HFF-Myc (cell line): Measurements from ENCODE around the gene SP6.
A peak's percentile ranks its signal among the peaks of the same experiment; 100 is the strongest.

Source experiments
- DNase-seq: peaks from one replicate; pipeline ENCODE4 v3.0.0-alpha.2; 2011; ENCODE audit warnings: low read depth; ENCODE audit errors: extremely low read depth
- H3K4me3 ChIP-seq: replicated peaks from 2 replicates; pipeline ENCODE4 v1.5.1; 2011; ENCODE audit warnings: low read depth, mild to moderate bottlenecking, control low read depth, low read length
- TF ChIP-seq, protein P1 (sequence below): IDR thresholded peaks from 2 replicates; pipeline ENCODE4 v1.5.1; 2012; ENCODE audit warnings: mild to moderate bottlenecking, low read depth, low read length, control low read depth; ENCODE audit errors: missing control alignments

SP6 gene

DNA sequence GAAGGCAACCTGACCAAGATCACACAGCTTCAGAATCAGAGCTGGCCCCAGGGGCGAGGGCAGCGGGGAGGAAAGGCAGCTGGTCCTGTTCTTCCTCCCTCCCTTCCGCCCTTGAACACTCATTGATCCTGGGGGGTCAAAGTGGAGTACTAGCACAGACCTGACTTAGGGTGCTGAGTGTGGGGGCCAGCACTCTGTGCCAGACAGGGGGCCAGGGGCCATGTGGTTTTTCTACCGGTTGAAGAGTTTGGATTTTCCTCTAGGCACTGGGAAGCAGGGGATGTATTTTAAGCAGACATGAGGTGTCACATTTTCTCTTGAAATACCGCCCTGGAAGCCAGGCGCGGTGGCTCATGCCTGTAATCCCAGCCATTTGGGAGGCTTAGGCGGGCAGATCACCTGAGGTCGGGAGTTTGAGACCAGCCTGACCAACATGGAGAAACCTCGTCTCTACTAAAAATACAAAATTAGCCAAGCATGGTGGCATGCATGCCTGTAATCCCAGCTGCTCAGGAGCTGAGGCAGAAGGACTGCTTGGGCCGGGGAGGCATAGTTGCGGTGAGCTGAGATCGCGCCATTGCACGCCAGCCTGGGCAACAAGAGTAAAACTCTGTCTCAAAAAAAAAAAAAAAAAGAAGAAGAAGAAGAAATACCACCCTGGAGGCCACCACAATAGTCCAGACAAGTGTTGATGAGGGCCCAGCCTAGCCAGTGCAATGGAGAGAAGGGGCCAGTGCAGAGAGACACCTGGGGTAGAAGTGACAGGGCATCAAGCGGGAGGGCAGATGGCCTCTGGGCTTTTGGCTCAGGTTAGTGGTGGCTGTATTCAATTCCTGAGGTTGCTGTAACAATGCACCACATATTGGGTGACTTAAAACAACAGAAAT, 44.7 kb downstream of the SP6 start:
- H3K4me3 ChIP-seq: no peak overlapping the region
- DNase-seq: no peak
- TF ChIP-seq, protein P1, sequence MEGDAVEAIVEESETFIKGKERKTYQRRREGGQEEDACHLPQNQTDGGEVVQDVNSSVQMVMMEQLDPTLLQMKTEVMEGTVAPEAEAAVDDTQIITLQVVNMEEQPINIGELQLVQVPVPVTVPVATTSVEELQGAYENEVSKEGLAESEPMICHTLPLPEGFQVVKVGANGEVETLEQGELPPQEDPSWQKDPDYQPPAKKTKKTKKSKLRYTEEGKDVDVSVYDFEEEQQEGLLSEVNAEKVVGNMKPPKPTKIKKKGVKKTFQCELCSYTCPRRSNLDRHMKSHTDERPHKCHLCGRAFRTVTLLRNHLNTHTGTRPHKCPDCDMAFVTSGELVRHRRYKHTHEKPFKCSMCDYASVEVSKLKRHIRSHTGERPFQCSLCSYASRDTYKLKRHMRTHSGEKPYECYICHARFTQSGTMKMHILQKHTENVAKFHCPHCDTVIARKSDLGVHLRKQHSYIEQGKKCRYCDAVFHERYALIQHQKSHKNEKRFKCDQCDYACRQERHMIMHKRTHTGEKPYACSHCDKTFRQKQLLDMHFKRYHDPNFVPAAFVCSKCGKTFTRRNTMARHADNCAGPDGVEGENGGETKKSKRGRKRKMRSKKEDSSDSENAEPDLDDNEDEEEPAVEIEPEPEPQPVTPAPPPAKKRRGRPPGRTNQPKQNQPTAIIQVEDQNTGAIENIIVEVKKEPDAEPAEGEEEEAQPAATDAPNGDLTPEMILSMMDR: no peak

- DNase-seq: no peak
- no peak overlapping the region for H3K4me3 ChIP-seq
- TF ChIP-seq, protein P1: no peak
Observed at GRCh38 chr17:47804461-47804860, 46.5 kb downstream of the SP6 start.

DNA sequence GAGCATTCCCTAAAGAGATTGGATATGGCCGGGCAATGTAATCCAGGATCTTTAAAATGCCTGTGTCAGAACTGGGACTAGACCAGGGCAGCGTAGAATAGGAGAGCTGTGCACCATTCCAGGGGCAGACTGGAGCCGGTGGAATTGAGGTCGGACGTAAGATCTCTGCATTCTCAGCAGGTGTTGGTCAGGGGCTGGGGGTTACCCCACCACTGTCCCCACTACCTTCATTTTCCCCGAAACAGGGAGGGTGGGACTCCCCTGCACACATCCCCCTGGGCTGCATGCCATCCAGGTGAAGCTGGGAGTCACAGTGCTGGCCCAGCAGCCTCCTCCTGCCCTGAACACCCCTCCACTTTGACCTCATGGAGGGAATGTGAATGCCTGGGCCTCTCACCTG, 47.2 kb downstream of the SP6 start:
- H3K4me3 ChIP-seq: no peak overlapping the region
- DNase-seq: no peak
- TF ChIP-seq, protein P1: no peak

DNA sequence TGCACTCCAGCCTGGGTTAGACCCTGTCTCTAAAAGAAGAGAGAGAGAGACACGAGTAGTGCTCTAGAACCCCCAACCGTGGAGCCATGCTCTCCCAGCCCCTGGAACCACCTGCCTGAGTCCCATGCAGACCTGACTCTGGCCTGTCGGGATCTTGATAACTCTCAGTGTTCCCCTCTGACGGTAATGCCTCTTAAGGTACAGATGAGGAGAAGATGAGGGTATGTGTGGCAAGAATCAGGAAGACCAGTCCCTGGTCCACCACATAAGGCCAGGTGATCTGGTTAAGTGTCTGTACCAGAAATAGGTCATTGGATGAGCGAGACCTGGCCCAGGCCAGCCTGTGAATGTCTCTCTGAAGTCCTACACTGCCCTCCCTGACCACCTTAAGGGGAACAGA, 47.8 kb downstream of the SP6 start:
- DNase-seq: no peak
- TF ChIP-seq, protein P1: no peak
- H3K4me3 ChIP-seq: no peak overlapping the region

GRCh38 chr17:47802341-47803022, 48.5 kb downstream of the SP6 start:
- no peak for DNase-seq
- TF ChIP-seq, protein P1: peak; percentile 65

GRCh38 chr17:47801906-47802305, 49.1 kb downstream of the SP6 start:
- DNase-seq: no peak
- TF ChIP-seq, protein P1: no peak
- H3K4me3 ChIP-seq: no peak overlapping the region

More at GRCh38 chr17:47802341-47803022, 48.5 kb downstream of the SP6 start:
- H3K4me3 ChIP-seq: no peak overlapping the region
